Measurements from ENCODE around the gene BRD8. TPM values are rescaled to one million over a fixed set of nuclear protein-coding genes. Genes with fewer than 3 reads are reported as not detected.

The BRD8 gene
- total RNA-seq, 1 experiment from 2014 or later, result 64.9 TPM

DNA sequence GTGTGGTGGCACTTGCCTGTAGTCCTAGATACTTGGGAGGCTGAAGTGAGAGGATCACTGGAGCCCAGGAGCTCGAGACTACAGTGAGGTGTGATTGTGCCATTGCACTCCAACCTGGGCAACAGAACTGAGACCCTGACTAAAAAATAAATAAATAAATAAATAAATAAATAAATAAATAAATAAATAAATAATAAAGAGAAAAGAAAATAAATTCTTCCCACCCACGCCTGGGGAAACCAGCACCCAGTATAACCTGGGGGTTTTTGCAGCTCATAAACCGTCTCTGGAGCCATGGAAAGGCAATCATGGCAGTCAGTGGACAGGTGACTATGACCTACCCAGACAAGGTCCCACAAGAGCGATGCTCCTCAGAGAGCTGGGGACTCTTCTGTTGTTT is 86.7 kb downstream of the BRD8 start:
- Histone ChIP-seq H3K36me3 (no peaks in the 10 kb centered on the region), H3K9me3 (no peaks in the 10 kb centered on the region), H3K27me3 (peaks cover 36% of the 10 kb centered on the region), H3K4me3 (no peak overlapping the region)
- no peak for DNase-seq

Other genes with a start within 250 kb of the BRD8 start
- 15.0 and 31.7 TPM in 2 replicates for gene FAM13B, start 145.6 kb downstream of the BRD8 start, total RNA-seq (2014; rRNA removed; shearing (Covaris generic); ENCODE audit: low replicate concordance)
- not detected in 2 replicates for gene WNT8A, start 94.6 kb downstream of the BRD8 start, total RNA-seq (2014; rRNA removed; shearing (Covaris generic); ENCODE audit: low replicate concordance)
- not detected in 2 replicates for gene NME5, start 39.2 kb downstream of the BRD8 start, total RNA-seq (2014; rRNA removed; shearing (Covaris generic); ENCODE audit: low replicate concordance)
- gene KIF20A, start 482 bp upstream of the BRD8 start, total RNA-seq (2014; rRNA removed; shearing (Covaris generic); ENCODE audit: low replicate concordance), result 111 and 129 TPM in 2 replicates
- gene CDC23, start 34.7 kb upstream of the BRD8 start, total RNA-seq (2014; rRNA removed; shearing (Covaris generic); ENCODE audit: low replicate concordance), result 33.8 and 44.3 TPM in 2 replicates
- not detected in 2 replicates for gene GFRA3, start 96.0 kb upstream of the BRD8 start, total RNA-seq (2014; rRNA removed; shearing (Covaris generic); ENCODE audit: low replicate concordance)
- 20.2 and 23.9 TPM in 2 replicates for gene CDC25C, start 153.2 kb upstream of the BRD8 start, total RNA-seq (2014; rRNA removed; shearing (Covaris generic); ENCODE audit: low replicate concordance)
- gene FAM53C, start 159.6 kb upstream of the BRD8 start, total RNA-seq (2014; rRNA removed; shearing (Covaris generic); ENCODE audit: low replicate concordance), result 34.5 and 76.2 TPM in 2 replicates
- 41.6 and 42.9 TPM in 2 replicates for gene KDM3B, start 174.1 kb upstream of the BRD8 start, total RNA-seq (2014; rRNA removed; shearing (Covaris generic); ENCODE audit: low replicate concordance)